HL-60/S4 (cell line): ENCODE results near the gene FBXO22.

ENCODE experiments used
- in situ Hi-C: fragments of 300-500 bp; cut with MboI; formaldehyde crosslinking; loops from 2 replicates; pipeline ENCODE4 v1.14.3; 2022; ENCODE audit warnings: low sequenced_read_pairs

The FBXO22 gene

GRCh38 chr15:75918135-75918534 is 14.5 kb downstream of the FBXO22 start:
- in situ Hi-C loops, result no loop called here

GRCh38 chr15:75920079-75920478 is 16.4 kb downstream of the FBXO22 start:
- in situ Hi-C loops, result no loop called here

GRCh38 chr15:75921732-75922703 is 18.3 kb downstream of the FBXO22 start:
- in situ Hi-C loops, result no loop called here

GRCh38 chr15:75923756-75924155 is 20.1 kb downstream of the FBXO22 start:
- in situ Hi-C loops, result no loop called here

GRCh38 chr15:75924576-75924975 is 20.9 kb downstream of the FBXO22 start:
- in situ Hi-C loops, result no loop called here

GRCh38 chr15:75925440-75925839 is 21.8 kb downstream of the FBXO22 start:
- in situ Hi-C loops, result no loop called here

GRCh38 chr15:75926931-75927330 is 23.3 kb downstream of the FBXO22 start:
- in situ Hi-C loops, result no loop called here

GRCh38 chr15:75927601-75928000 is 23.9 kb downstream of the FBXO22 start:
- in situ Hi-C loops, result no loop called here

GRCh38 chr15:75928680-75929608 is 25.3 kb downstream of the FBXO22 start:
- in situ Hi-C loops, result no loop called here

GRCh38 chr15:75929799-75930565 is 26.3 kb downstream of the FBXO22 start:
- in situ Hi-C loops, result no loop called here

GRCh38 chr15:75930866-75931265 is 27.2 kb downstream of the FBXO22 start:
- in situ Hi-C loops, result no loop called here

- in situ Hi-C loops, result no loop called here
Measured at GRCh38 chr15:75942464-75942863, 38.8 kb downstream of the FBXO22 start.

GRCh38 chr15:75943246-75943645 is 39.6 kb downstream of the FBXO22 start:
- in situ Hi-C loops, result no loop called here

- in situ Hi-C loops, result no loop called here
Measured at GRCh38 chr15:75943713-75944215, 40.1 kb downstream of the FBXO22 start.

GRCh38 chr15:75945953-75946352 is 42.3 kb downstream of the FBXO22 start:
- in situ Hi-C loops, result no loop called here

GRCh38 chr15:75947092-75947491 is 43.4 kb downstream of the FBXO22 start:
- in situ Hi-C loops, result no loop called here

- in situ Hi-C loops, result no loop called here
Measured at GRCh38 chr15:75948761-75949296, 45.2 kb downstream of the FBXO22 start.

- in situ Hi-C loops, result no loop called here
Measured at GRCh38 chr15:75952525-75952924, 48.8 kb downstream of the FBXO22 start.

GRCh38 chr15:75955720-75956119 is 52.0 kb downstream of the FBXO22 start:
- in situ Hi-C loops, result no loop called here

- in situ Hi-C loops, result no loop called here
Measured at GRCh38 chr15:75961331-75961730, 57.7 kb downstream of the FBXO22 start.
